Measurements from ENCODE around the gene GALNT12. TPM values are rescaled to one million over a fixed set of nuclear protein-coding genes. Genes with fewer than 3 reads are reported as not detected.

Gene GALNT12
- polyA plus RNA-seq, 3 donors = 6.4 to 8.8 (median 8.6) TPM

DNA sequence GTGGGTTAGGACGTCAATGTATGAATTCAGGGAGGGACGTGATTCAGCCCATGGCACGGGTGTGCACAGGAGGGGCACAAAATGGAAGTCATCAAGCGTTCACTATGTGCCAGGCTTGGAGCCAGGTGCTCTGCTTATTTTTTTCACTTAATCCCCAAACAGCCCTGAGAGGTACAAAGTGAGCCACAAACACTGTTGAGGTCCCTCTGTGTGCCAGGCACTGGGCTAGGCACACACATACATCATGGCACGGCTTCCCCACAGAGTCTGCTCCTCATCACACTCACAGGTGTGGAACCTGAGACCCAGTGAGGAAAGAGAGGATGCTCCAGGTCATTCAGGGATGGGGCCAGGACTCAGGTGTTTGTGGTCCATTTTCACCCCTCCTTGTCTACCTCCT lies 68.1 kb downstream of the GALNT12 start:
- DNase-seq (ENCODE audit: low read depth in 3 of 3, low spot score in 2 of 3) = no peak

DNA sequence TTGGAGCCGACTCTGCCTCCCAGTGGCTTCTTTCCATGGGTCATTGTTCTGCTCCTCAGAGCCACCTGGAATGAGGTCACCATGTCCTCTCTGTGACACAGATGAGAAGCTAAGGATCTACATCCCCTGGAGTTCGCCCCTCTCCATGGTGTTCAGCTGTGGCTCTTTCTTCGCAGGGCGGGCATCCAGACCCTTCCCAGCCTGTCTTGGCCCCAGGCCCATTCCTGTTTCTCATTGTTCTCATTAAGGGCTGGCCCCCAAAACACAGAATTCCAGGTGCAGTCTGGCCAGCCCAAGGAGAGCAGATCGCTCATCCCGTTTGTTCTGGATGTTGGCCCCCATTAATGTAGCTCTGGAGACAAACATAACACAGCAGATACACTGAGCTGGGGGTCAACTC lies 69.8 kb downstream of the GALNT12 start:
- DNase-seq (ENCODE audit: low read depth in 3 of 3, low spot score in 2 of 3) = no peak

DNA sequence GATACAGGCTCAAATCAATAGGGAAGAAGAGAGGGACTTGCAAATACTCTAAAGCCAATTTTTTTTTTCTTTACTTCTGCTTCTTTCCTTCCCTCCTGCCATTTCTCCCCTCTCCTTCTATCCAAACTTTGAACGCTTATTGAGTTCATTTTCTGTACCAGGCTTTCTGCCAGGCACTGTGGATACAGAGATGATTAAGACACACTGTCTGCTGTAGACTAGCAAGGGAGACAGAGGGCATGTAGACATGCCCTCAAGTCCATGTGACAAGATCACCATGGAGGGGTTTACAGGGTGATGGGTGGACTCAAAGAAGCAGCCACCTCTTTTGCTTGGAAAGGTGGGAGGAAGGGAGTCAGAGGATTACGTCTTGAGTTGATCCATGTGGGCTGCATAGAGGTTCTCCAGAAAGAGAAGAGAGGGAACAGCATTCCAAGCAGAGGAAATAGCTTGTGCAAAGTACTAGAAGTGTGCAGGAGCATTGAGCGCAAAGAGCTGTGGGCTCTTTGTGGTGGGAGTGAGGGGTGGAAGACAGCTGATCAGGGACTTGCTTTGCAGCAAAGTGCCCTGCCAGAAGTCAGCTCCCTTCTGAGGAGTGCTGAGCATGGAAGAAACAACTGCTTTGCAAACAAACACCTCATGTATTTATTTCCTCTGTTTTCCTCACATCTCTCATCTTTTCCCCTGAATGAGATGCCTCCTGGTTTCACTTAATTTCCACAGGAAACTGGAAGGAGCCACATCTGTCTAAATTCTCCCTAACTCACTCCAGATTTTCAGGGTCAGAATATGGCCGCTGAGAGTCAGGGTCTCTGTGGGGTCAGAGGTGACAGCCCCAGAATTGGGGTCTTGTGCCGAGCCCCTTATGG lies 71.9 kb downstream of the GALNT12 start:
- DNase-seq (ENCODE audit: low read depth in 3 of 3, low spot score in 2 of 3) = no peak

DNA sequence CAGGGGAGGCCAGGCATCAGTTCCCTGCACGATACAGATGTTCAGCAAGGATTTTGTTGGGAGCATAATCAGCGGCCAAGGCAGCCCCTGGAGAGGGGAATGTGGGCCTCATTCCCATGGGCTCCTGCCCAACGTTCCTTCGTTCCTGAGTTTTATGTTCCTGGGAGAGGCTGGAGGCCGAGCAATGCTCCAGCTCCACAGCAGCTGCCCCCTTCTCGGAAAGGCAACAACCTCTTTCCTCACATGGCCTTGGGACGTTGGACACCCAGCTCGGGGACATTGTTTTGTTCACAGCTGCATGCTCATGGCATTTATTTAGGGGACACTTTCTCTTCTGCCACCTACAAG lies 72.5 kb downstream of the GALNT12 start:
- no peak for DNase-seq (ENCODE audit: low read depth in 3 of 3, low spot score in 2 of 3)

DNA sequence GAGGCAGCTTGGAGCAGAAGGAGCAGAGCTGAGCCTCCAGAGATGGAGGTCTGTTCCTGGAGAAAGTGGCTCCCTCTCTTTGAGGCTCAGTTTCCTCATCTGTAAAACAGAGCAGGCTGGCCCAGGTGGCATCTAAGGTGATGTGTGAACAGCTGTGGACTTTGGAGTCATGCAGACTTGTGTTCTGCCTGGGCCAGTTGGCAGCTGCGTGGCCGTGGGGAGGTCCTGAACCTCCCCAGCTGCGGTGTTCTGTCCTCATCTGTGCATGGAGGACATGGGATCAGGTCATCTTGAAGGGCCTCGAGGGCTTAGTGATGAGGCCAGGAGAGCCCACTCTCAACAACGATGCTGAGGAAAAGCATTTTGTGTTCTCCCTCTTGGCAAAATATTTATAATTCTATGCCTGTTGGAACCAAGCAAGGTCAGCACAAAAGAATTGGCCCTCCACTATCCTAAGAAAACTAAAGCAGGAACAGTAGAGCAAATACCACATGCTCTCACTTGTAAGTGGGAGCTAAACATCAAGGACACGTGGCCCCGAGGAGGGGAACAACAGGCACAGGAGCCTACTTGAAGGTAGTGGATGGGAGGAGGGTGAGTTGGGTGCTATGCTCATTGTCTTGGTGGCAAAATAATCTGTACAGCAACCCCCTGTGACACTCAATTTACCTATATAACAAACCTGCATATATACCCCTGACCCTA lies 73.0 kb downstream of the GALNT12 start:
- no peak for DNase-seq (ENCODE audit: low read depth in 3 of 3, low spot score in 2 of 3)

DNA sequence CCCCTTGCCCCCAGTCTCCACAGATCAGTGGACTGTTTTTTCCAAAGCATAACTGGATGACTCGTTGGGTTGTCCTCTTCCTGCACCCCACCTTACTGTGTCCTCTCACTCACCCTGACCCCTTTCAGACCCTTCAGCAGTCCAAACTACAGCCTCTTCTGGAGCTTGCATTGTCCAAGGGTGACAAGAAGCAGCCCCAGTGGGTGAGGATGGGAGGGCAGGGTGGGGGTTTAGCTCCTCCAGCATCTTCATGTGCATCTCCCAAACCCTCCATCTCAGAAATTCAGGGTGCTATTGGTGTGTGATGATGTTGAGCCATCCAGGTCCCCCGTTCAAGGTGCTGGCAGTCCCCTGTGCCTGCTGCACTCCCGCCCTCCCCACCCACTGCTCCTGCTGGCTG lies 73.9 kb downstream of the GALNT12 start:
- DNase-seq (ENCODE audit: low read depth in 3 of 3, low spot score in 2 of 3) = no peak

DNA sequence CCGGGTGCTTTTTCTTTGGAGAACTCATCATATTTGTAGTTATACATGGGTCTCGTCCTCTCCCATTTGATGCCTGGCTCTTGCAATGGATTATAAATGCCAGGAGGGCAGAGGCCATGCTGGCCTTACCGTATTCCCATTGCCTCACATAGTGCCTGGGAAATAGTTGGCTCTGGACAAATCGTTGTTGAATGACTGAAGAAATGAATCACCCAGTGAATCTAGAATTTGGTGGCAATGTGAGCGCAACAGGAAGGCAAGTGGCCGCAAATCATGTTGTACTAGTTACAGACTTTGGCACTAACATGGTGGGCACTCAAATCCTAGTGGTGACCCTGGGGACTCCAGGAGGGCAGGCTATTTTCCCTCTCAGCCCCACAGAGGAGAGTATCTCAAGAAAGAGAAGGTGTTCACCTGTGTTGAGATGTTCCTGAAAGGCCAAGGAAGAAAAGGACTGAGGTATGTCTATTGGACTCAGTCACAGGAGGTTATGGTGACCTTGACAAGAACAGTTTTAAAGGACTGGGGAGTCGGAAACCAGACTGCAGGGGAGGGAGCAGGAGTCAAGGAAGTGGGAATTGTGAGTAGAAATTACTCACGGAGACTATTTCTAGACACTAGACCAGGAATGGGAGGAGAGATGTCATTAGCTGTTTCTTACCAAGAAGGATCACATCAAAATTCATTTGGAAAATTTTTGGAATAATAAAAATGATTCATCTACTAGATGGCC lies 74.5 kb downstream of the GALNT12 start:
- DNase-seq (ENCODE audit: low read depth in 3 of 3, low spot score in 2 of 3) = no peak

DNA sequence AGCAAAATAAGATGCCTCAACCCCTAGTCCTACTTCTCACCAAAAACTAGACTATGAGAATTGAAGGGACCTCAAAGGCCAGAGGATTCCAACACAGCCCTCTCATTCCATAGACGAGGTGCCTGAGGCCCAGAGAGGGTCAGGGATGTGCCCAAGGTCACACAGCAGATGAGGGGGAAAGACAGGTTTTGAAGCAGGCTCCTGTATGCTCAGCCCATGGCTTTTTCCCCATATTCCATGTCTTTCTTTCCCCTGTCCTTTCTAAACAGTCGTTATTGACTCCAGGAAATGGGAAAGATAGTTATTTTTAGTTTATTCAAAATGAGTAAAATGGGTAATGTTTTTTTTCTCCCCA lies 75.1 kb downstream of the GALNT12 start:
- DNase-seq (ENCODE audit: low read depth in 3 of 3, low spot score in 2 of 3) = no peak

DNA sequence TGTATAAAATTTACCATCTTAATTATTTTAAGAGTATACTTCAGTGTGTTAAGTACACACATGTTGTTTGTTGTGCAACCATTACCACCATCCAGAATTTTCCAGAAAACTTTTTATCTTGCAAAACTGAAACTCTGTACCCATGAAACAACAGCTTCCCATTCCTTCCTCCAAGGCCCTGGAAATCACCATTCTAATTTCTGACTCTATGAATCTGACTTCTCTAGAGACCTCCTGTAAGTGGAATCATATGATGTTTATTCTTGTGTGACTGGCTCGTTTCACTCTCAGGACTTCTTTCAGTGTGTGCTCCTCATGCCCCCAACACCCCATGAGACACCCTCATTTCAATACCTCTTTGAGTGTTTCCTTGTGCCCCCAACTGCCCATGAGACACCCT lies 75.8 kb downstream of the GALNT12 start:
- DNase-seq (ENCODE audit: low read depth in 3 of 3, low spot score in 2 of 3) = no peak

DNA sequence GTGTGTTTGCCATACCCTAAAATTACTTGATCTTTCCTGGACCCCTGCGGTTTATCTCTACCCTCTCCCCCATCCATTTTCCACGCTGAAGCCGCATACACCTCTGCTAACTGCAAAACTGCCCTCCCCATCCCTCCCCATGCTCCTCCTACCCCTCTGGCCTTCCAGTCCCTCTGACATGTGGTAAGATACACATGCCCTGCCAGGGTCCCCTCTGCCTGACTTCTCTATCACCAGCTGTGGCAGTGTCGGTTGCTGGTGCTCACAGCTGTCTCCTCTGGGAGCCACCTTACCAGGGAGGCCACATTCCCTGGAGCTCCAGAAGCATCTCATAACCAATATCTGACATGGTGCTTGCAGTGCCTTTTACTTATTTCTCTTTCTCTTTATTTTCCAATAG lies 77.4 kb downstream of the GALNT12 start:
- DNase-seq (ENCODE audit: low read depth in 3 of 3, low spot score in 2 of 3) = no peak

DNA sequence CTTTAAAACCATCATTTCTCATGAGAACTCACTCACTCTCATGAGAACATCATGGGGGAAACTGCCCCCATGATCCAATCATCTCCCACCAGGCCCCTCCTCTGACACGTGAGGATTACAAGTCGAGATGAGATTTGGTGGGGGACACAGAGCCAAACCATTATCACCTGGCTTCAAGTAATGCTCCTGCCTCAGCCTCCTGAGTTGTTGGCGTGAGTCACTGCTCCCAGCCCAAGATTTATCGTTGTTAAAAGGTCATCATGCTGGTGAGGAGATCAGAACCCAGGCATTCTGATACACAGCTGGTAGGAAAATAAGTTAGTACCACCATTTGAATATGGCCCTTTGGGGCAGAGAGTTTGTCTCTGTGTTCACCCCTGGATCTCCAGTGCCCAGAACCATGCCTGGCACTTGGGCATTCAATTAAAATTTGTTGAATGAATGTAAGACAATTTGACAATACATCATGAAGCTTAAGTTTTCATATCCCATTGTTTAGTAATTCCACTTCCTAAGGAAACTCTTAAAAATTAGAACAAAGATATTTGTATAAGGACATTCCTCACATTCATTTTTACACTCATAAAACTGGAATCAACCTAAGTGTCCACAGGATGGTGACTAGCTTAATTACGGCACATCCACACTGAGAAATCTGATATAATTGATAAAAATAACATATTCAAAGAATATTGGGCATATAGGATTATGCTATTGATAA lies 78.3 kb downstream of the GALNT12 start:
- no peak for DNase-seq (ENCODE audit: low read depth in 3 of 3, low spot score in 2 of 3)

DNA sequence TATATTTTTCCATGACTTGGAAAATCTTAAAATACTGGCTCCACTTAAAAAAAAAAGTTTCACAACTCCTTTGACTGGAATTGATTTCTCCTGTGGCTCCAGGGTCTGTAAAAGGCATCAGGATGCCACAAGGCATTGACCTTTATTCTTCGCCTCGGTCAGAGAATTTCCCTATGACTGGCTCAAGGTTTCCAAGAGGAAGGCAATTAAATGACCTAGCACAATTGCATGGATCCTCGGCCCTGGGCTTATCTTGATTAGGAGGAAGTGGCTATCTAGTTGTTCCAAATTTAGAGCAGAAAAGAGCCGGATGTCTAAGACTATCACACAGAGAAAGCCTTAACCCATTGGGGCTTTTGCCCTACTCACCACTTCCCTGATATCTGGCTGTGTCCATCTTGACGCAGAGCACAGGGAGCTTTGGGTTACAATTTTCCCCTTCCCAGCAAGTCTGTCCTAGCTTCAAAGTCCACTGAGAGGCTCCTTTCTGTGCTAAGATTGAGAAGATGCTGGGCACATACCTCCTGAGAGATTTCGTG lies 79.3 kb downstream of the GALNT12 start:
- no peak for DNase-seq (ENCODE audit: low read depth in 3 of 3, low spot score in 2 of 3)

DNA sequence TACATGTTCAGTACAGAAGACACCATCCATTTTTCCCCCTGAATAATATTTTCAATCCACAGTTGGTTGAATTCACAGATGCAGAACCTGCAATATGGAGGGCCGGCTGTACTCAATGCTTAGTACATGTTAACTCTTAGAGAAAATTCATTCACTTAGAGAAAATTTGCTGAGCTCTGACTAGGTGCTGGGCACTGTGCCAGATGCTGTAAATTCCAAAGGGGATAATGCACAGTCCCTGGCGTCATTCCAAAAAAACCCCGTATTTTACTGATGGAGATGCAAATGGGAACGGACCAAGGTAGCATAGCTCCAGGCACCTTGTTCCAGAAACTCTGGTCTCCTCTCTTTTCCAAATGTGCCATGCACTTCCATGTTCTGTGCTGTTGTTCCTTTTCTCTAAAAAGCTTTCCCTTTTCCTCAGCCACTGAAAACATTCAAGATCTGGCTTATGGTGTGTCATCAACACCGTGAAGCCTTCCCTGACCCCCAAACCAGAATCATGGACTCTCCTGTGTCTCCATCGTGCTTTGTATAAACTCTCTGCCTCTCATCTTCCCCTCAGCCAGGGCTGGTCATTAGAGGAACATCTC lies 80.5 kb downstream of the GALNT12 start:
- no peak for DNase-seq (ENCODE audit: low read depth in 3 of 3, low spot score in 2 of 3)

DNA sequence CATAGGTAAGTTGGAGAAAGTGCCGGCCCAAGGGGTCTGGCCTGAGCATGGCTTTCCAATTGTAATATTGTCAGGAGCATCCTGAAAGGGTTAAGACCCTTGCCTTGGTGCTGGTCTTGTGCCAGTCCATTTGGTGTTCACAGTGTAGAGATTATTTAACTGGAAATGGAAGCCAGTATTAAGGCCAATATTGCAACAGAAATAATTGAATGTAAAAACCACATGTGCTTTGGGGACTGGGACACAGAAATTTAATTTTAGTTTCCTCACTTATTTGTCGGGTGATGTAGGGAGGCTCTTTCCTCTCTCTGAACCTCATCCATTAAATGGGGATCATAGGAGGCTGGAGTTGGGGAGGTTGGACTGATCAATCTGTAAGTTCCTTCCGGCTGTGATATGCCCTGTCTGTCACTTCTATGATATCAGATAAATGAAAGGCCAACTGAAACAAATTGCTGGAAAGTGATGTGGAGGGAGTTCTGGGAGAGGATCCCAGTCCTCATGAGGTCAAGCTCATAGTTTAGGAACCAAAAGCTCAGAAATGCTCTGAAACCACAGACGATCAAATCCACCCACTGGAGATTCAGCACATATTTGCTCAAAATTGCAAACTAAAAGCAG lies 81.4 kb downstream of the GALNT12 start:
- DNase-seq (ENCODE audit: low read depth in 3 of 3, low spot score in 2 of 3) = no peak

DNA sequence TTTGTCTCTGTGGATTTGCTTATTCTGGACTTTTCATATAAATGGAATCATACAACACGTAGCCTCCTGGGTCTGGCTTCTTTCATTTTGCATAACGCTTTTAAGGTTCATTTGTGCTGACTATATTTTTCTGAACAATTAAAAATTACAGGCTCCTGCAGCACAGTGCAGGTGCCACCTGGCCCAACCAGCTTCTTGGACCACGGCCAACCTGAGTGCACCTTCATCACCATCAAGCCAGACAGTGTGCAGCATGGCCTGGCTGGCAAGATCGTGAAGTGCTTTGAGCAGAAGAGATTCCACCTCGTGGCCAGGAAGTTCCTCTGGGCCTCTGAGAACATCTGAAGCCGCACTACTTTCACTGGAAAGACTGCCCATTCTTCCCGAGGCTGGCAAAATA lies 82.8 kb downstream of the GALNT12 start:
- DNase-seq (ENCODE audit: low read depth in 3 of 3, low spot score in 2 of 3) = no peak

DNA sequence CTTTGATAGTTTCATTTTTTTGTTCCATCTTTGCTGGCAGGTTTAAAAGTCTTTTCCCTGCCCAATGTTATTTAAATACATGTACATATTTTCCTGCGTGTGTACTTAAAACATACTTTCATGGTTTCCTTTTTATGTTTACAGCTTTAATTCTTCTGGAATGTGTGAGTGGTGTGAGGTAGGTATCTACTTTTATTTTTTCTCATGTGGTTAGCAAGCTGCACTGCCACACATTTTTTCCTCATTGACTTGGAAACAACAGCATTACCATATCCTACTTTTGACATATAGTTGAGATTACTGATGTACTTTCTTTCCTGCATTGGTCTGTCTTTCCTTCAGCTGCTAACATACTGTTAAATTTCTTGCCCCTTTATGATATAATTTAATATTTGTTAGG lies 84.8 kb downstream of the GALNT12 start:
- no peak for DNase-seq (ENCODE audit: low read depth in 3 of 3, low spot score in 2 of 3)

DNA sequence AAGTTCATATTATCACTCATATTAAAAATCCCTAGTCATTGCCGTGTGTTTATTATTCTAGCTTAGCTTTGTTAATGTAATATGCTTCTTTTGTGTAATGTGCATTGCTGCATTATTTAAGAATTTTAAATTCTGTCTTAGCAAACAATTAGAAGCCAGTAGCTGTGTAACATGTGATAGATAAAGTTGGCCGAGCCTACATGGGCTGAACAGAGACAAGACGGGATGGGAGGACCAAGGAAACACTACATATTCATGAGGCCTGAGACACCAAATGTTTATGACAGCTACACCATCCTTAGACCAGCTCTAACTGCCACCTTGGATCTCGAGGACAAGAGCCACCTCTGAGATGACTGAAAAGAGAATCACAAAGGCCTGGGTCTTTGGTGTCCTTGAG lies 85.2 kb downstream of the GALNT12 start:
- no peak for DNase-seq (ENCODE audit: low read depth in 3 of 3, low spot score in 2 of 3)

DNA sequence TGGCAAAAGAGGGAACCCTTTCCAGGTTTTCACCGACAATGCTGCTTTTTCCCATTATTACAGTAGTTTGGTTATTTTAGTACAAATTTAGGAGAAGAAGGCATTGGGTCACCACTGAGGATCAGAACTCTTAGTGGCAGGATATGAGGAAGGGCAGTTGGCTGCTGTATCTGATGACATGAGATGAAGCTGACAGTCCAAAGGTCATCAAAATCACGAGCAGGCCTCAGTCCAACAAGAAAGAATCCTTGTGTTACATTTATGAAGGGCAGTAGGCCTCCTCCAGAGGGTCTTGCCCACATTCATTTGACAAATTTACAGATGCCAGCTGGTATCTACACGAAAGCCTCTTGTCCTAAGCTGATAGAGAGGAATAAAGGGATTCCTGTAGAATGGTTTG lies 86.7 kb downstream of the GALNT12 start:
- no peak for DNase-seq (ENCODE audit: low read depth in 3 of 3, low spot score in 2 of 3)

DNA sequence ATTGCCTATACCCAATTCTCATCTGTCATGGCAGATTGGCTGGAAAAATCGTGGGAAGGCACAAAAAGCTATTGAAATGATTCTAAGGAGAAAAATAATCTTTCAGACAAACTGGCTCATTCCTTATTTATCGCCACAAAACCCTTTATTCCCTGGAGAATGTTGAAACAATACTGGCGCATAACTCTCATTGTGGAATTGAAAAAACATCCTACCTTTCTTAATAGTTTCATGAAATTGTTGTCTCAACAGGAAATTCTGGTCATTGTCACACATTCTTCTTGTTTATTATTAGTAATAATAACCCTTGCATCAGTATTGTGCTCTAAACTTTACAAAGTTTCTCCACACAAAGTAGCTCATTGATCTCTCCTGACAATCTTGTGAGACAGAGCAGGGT lies 87.3 kb downstream of the GALNT12 start:
- DNase-seq (ENCODE audit: low read depth in 3 of 3, low spot score in 2 of 3) = no peak

DNA sequence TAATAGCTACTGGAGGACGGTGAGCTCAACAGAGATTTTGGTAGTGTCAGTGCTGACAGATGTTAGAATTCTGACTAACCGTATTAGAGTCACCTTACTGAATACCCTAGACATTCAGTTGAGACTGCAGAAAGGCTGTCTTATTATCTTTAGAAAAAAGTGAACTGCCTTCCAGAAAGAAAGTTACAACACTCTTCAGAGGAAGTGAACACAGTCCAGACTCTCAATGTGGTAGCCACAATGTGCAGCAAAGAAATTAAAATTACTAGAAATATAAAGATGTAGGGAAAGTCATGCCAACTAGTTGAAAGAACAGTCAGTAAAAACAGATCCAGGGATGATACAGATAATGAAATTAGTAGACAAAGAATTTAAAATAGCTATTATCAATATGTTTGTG lies 89.2 kb downstream of the GALNT12 start:
- no peak for DNase-seq (ENCODE audit: low read depth in 3 of 3, low spot score in 2 of 3)
